GM12878 (cell line): ENCODE measurements around the gene SNAI3. TPM values are rescaled to one million over a fixed set of nuclear protein-coding genes. Genes with fewer than 3 reads are reported as not detected.

Experiments
- ATAC-seq: fragments of 200-7000 bp; cut with Tn5 transposase; 3 replicates; pipeline ENCODE4 v1.9.1; 2020; ENCODE audit warnings: mild to moderate bottlenecking, moderate library complexity
- BruUV-seq: library from RNA; stranded (reverse); fragments of 400-500 nt; replicated peaks from 2 replicates; lab custom pipeline; 2021; lab: Mats Ljungman, UMichigan
- CTCF ChIA-PET: fragments of 300-600 bp; sonication (Branson Sonifier 250); formaldehyde crosslinking; extraction: SDS; loops from one replicate; lab custom pipeline; 2021; ENCODE audit warnings: inconsistent platforms; lab: Yijun Ruan, JAX
- POLR2A ChIA-PET: fragments of 350-600 bp; formaldehyde crosslinking; extraction: SDS; loops from one replicate; lab custom pipeline; 2021; ENCODE audit warnings: inconsistent platforms; lab: Charles Lee
- RAD21 ChIA-PET: fragments of 300-600 bp; sonication (Branson Sonifier 250); formaldehyde crosslinking; loops from one replicate; lab custom pipeline; 2023; ENCODE audit warnings: antibody characterized with exemption; ENCODE audit not compliant: unreplicated experiment; lab: Charles Lee
- SMC1A ChIA-PET: fragments of 300-600 bp; sonication (Branson Sonifier 250); formaldehyde crosslinking; loops from one replicate; lab custom pipeline; 2023; ENCODE audit not compliant: unreplicated experiment, uncharacterized antibody; lab: Charles Lee
- DNase-seq: peaks from one replicate; pipeline ENCODE4 v3.0.0-alpha.2; 2011; ENCODE audit warnings: low read depth, low spot score
- FAIRE-seq: peaks from 3 replicates; lab custom pipeline; 2011; peaks lifted over from hg19 to GRCh38; lab: Jason Lieb, UNC
- H2AFZ ChIP-seq: 2 replicates; pipeline ENCODE4 v1.6.0; 2011; ENCODE audit warnings: low read depth, low read length, control low read depth; ENCODE audit not compliant: control insufficient read depth
- H3K27ac ChIP-seq: 2 replicates; pipeline ENCODE4 v1.5.1; 2011; ENCODE audit warnings: control low read depth; ENCODE audit not compliant: control insufficient read depth, insufficient read depth
- H3K27me3 ChIP-seq, 2 experiments: replicated peaks in 1 of 2; 2 replicates each; pipeline versions ENCODE4 v1.6.0 to v1.6.1; 2011; ENCODE audit warnings: low read length in 1 of 2; ENCODE audit not compliant: control insufficient read depth in 2 of 2, insufficient read depth in 2 of 2
- H3K36me3 ChIP-seq, 2 experiments: 2 replicates each; pipeline ENCODE4 v1.5.1; 2011; ENCODE audit warnings: low read length in 1 of 2; ENCODE audit not compliant: control insufficient read depth in 2 of 2, insufficient read depth in 2 of 2
- H3K4me1 ChIP-seq: 2 replicates; pipeline ENCODE4 v1.6.1; 2011; ENCODE audit warnings: mild to moderate bottlenecking, low read length, moderate library complexity, mixed read lengths; ENCODE audit not compliant: control insufficient read depth, insufficient read depth
- H3K4me2 ChIP-seq: 2 replicates; pipeline ENCODE4 v1.6.0; 2011; ENCODE audit warnings: control low read depth; ENCODE audit not compliant: control insufficient read depth, insufficient read depth
- H3K4me3 ChIP-seq: fragments of 200-600 bp; sonication (generic); 2 replicates; pipeline ENCODE4 v1.5.1; 2016
- H3K79me2 ChIP-seq: 2 replicates; pipeline ENCODE4 v1.6.0; 2011; ENCODE audit warnings: low read length; ENCODE audit not compliant: control insufficient read depth, insufficient read depth
- H3K9ac ChIP-seq: 2 replicates; pipeline ENCODE4 v1.8.0; 2011; ENCODE audit warnings: low read length, control low read depth, mixed read lengths; ENCODE audit not compliant: control insufficient read depth, insufficient read depth
- H3K9me3 ChIP-seq: replicated peaks from 3 replicates; pipeline ENCODE4 v1.5.1; 2011; ENCODE audit warnings: mild to moderate bottlenecking, low read length; ENCODE audit not compliant: control insufficient read depth, insufficient read depth
- H4K20me1 ChIP-seq: 2 replicates; pipeline ENCODE4 v1.6.0; 2011; ENCODE audit not compliant: control insufficient read depth, insufficient read depth
- CHD1 ChIP-seq: IDR thresholded peaks from 2 replicates; pipeline ENCODE4 v1.6.1; 2012; ENCODE audit warnings: low read depth, low read length, improper control_type of control experiment
- LARP7 ChIP-seq: fragments of 450-650 bp; IDR thresholded peaks from 2 replicates; pipeline ENCODE4 v1.6.1; 2017; ENCODE audit warnings: mild to moderate bottlenecking
- PAX5 ChIP-seq: IDR thresholded peaks from 2 replicates; pipeline ENCODE4 v1.6.1; 2011; ENCODE audit warnings: low read depth, low read length, borderline replicate concordance
- WGBS: methylation state at CpG from one replicate; pipeline ENCODE4 v1.1.6; 2016; ENCODE audit warnings: low lambda C conversion rate; ENCODE audit not compliant: insufficient replicate concordance, insufficient coverage; ENCODE audit errors: missing lambda C conversion rate; 5-methylcytosine and 5-hydroxymethylcytosine counted together
- in situ Hi-C: fragments of 300-500 bp; cut with MboI; formaldehyde crosslinking; loops from 9 replicates; pipeline ENCODE4 v1.14.3; 2018; ENCODE audit warnings: mixed read lengths
- intact Hi-C: fragments of 100-400 bp; cut with micrococcal nuclease; formaldehyde crosslinking; loops from one replicate; pipeline ENCODE4 v1.14.2; 2022; ENCODE audit not compliant: unreplicated experiment
- polyA plus RNA-seq, 11 experiments: library from polyadenylated mRNA; depleted of rRNA in 4 of 11; unstranded in 6 of 11; stranded (reverse) in 5 of 11; fragments of >200 nt; fragmentation: Nextera tagmentation in 4 of 11; fragmentation: Illumina TruSeq in 1 of 11; extraction: Ambion mirVana in 4 of 11; extraction: Trizol in 1 of 11; gene quantifications; 1 replicate in 1 of 11; 2 replicates in 10 of 11; pipeline versions ENCODE4 v1.2.1 to v1.2.3, GENCODE V29; 2011 to 2016; ENCODE audit warnings: inconsistent platforms in 2 of 11, missing spikeins in 2 of 11, low read depth in 1 of 11
- total RNA-seq, 4 experiments: library from RNA; depleted of rRNA in 3 of 4; stranded (reverse); fragments of >200 nt in 3 of 4; fragmentation: Illumina TruSeq in 1 of 4; extraction: Trizol in 1 of 4; gene quantifications; 2 replicates each; pipeline versions ENCODE4 v1.2.1 to v1.2.3, GENCODE V29; 2013 to 2021
- TF ChIP-seq, protein P1 (sequence below): fragments of 450-650 bp; formaldehyde crosslinking; IDR thresholded peaks from 2 replicates; pipeline ENCODE4 v1.5.0; 2022; ENCODE audit warnings: mild to moderate bottlenecking, missing genetic modification characterization

SNAI3 gene
- total and polyA plus RNA-seq, 10 of the 15 experiments (the other 5 are each of a cell fraction or from before 2014, with no cell fraction given) = 0.21 to 7.4 (median 3.0) TPM

DNA sequence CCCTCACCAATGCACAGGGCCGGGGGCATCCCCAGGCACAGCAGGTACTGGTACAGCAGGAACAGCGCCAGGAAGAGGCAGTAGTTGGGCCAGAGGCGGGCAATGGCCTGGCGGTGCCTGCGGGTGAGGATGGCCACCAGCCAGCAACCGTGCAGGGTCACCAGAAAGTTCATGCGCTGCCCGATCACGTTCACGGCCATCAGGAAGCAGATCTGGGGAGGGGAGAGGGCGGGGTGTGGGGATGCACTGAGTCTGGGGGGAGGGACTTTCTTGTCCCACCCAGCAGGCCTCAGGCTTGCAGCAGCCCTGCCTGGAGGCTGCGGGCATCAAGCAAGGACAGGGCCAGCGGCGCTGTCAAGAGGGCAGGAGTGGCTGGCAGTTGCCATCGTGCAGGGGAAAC is 45.4 kb upstream of the SNAI3 start:
- ChIA-PET SMC1A (no interaction called here), CTCF (no interaction called here), RAD21 (no interaction called here), POLR2A (no interaction called here)
- WGBS = 93% methylated on average over 11 of the region's 15 CpGs
- TF ChIP-seq PAX5 (no peak), LARP7 (no peak), CHD1 (no peak)
- TF ChIP-seq, protein P1, sequence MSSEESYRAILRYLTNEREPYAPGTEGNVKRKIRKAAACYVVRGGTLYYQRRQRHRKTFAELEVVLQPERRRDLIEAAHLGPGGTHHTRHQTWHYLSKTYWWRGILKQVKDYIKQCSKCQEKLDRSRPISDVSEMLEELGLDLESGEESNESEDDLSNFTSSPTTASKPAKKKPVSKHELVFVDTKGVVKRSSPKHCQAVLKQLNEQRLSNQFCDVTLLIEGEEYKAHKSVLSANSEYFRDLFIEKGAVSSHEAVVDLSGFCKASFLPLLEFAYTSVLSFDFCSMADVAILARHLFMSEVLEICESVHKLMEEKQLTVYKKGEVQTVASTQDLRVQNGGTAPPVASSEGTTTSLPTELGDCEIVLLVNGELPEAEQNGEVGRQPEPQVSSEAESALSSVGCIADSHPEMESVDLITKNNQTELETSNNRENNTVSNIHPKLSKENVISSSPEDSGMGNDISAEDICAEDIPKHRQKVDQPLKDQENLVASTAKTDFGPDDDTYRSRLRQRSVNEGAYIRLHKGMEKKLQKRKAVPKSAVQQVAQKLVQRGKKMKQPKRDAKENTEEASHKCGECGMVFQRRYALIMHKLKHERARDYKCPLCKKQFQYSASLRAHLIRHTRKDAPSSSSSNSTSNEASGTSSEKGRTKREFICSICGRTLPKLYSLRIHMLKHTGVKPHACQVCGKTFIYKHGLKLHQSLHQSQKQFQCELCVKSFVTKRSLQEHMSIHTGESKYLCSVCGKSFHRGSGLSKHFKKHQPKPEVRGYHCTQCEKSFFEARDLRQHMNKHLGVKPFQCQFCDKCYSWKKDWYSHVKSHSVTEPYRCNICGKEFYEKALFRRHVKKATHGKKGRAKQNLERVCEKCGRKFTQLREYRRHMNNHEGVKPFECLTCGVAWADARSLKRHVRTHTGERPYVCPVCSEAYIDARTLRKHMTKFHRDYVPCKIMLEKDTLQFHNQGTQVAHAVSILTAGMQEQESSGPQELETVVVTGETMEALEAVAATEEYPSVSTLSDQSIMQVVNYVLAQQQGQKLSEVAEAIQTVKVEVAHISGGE (CRISPR knock-in tag) = no peak
- Histone ChIP-seq H3K9me3 (no peaks in the 10 kb centered on the region), H3K9ac (no peak overlapping the region), H3K36me3 (peaks cover 5 to 49% of the 10 kb centered on the region in 2 experiments; a peak in 3 of 4 replicates), H2AFZ (no peak overlapping the region), H3K4me1 (no peaks in the 10 kb centered on the region), H4K20me1 (no peaks in the 10 kb centered on the region), H3K4me3 (no peak overlapping the region), H3K27me3 (no peaks in the 10 kb centered on the region), H3K27ac (no peak overlapping the region), H3K4me2 (no peak overlapping the region), H3K79me2 (no peaks in the 10 kb centered on the region)
- in situ Hi-C loops (no loop called here), intact Hi-C loops (no loop called here)
- FAIRE-seq (no peak), ATAC-seq (0 out of 3 replicates have a peak, but pooled peaks have one; percentile 18), DNase-seq (no peak)
- no TSS peak for BruUV-seq
